NOMO-1 (cell line): ENCODE results near the gene TIMM10B.

Experiments
- DNase-seq, 2 experiments: peaks; one replicate each; lab custom pipeline; 2025; ENCODE audit not compliant: unreplicated experiment in 2 of 2; lab: John Stamatoyannopoulos, UW

TIMM10B gene

GRCh38 chr11:6469599-6469998 lies 11.7 kb upstream of the TIMM10B start:
- DNase-seq: no peak

GRCh38 chr11:6472934-6473333 lies 8.4 kb upstream of the TIMM10B start:
- DNase-seq: no peak

- peak; percentile 28 to 61 for DNase-seq
These were observed 7.6 kb upstream of the TIMM10B start, which contains the start of gene TRIM3 for GRCh38 chr11:6473451-6474412. TSS of gene TRIM3 (minus strand) at chr11:6473941. CDS start at chr11:6465695, 8,246 bp downstream.

DNA sequence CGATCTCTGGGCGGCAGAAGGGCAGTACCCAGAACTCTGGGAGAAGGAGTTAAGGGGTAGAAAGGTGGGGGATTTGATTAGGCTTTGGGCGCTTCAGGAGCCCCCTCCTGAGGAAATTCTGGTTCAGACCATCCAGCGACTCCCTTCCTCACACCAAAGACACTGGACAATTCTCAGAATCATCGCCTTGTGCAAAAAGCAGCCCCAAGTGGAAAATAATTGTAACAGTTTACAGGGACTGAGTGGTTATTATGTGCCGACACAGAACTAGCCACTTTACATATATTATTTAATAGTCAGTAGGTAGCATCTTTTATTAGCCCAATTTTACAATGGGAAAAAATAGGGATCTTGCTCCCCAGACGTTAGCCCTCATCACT lies 6.9 kb upstream of the TIMM10B start:
- no peak for DNase-seq

DNA sequence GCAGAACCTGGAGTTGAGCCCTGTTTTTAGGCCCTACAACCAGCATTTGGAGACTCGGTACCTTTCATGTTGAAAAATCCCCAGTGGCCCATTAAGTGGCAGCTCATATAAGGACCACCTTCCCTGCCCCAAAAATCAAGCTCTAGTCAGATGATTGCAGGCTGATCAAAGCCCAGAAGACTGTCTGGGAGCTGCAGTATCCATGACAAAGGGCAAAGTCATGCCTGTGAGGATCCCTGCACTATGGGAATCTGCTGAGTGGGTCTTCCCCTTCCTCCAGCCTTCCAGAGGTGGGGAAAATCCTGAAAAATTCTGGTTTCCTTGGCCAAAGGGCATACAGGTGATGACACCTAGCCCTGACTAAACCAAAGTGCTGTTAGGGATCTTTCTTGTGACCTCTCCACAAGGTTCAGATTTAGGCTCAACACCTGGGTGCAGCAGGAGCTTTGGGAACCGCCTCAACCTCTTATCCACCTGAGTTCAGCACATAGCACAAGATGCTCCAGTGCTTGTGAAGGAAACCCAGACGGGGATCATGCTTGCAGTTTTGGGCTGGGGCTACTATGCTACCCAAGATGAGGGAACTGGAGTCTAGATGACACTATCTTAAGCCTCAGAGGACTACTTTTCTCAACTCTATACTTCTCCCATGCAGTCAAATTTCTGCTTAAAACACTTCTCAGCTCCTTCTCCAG lies 6.3 kb upstream of the TIMM10B start:
- DNase-seq: no peak

GRCh38 chr11:6475936-6476335 lies 5.4 kb upstream of the TIMM10B start:
- DNase-seq: no peak

GRCh38 chr11:6476571-6476970 lies 4.7 kb upstream of the TIMM10B start:
- DNase-seq: no peak

DNA sequence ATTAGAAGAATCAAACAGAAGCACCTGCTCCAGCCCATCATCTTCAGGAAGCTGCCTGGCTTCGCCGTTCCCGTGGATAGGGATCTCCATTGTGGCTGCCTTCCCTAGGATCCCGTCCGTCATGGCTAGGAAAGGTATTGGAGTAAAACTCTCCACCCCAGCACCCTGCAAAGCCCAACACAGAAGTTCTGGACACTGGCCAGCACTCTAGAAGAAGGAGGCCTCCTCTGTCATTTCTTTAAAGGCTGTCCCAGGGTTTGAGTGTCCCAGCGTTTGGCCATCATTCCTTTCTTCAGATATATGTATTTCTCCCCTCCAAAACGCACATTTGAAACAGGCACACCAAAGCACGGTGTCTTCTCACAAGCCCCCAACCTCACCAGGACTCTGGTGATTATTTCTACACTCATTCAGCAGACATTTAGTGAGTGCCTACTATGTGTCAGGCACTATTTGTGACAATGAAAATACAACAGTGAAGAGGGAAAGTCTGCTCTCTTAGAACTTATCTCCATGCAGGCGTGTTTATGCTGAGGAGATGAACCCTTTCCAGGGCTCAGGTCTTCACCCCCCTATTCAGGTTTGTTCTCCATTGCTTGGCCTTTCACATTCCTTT lies 894 bp upstream of the TIMM10B start:
- DNase-seq: no peak

DNA sequence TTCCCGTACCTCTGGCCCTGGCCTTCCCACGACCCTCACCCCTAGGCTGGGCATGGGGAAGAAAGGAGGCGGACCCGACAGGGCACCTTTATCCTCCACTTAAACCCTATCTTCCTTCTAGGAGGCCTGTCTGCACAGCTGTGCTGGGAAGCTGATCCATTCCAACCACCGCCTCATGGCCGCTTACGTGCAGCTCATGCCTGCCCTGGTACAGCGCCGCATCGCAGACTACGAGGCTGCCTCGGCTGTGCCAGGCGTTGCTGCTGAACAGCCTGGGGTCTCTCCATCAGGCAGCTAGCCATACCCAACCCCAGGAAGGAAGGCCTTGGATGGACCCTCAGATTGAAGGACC lies 599 bp downstream of the TIMM10B start:
- DNase-seq: no peak

GRCh38 chr11:6482441-6482840 lies 1.1 kb downstream of the TIMM10B start:
- DNase-seq: no peak

DNA sequence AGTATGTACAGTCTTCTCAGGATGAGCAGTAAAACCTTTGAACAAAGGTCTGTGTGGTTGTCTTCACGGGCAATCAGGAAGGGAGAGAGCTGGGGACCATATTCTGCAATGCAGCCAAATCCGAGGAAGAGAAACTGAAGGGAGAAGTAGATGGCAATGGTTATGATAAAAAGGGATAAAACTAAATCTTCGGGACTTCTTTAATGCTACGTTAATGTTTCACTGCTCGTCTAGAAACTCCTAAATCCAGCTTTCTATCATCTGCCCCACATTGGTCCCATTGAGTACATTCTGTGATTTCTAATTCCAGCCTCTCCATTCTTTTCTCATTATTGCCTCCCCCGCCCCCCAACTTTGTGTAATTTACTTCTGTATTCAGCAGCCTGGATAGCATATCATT lies 1.7 kb downstream of the TIMM10B start:
- no peak for DNase-seq

DNA sequence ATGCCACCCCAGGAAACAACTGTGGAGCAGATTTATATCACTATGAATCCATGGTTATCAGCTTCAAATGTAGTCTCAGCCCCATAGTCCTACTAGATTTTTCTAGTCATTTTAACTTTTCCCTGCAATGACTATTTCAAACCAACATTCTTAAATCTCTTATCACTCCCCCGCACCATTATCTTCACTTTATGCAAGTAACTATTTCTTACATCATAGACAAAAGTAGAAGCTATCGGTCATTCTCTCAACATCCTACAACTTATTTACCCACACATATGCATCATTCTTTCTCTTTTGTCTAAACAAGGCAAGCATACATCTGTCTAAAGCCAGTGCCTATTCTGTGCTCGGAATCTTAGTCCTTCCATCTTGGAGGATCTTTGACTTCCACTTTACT lies 4.4 kb downstream of the TIMM10B start:
- DNase-seq: no peak

DNA sequence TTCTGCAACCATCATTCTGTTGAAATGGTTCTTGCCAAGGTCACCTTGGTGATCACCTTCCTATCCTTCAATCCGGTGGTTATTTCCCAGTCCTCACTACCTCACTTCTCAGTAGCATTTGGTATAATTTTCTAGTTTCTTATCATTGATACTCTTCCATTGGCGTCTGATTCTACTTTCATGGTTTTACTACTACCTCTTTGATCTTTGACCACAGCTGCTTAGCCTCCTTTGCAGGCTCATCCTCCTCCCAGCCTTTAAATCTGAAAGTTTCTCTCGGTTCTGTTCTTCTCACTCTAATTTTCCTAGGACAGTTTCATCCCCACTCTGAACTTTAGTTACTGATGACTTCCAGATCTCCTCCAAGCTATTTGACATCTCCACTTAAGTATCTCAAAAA lies 5.0 kb downstream of the TIMM10B start:
- no peak for DNase-seq

DNA sequence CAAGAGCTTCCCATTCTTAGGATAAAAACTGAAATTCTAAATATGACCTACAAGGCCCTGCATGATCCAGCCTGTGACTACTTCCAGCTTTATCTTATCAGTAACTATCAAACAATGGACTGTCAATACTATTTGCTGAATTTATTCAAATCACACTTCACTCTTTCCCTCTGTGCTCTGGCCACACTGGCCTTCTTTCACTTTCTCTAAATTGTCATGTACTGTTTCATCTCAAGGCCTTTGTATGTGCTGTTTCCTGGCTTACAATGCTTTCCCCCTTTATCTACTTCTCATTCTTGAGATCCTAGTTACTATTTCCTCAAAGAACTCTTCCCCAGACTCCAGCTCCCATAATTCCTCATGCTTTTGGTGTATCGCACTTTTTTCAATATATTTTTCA lies 5.6 kb downstream of the TIMM10B start:
- DNase-seq: no peak

- no peak for DNase-seq
These were observed 7.0 kb downstream of the TIMM10B start for GRCh38 chr11:6488342-6488741.

GRCh38 chr11:6488821-6489220 lies 7.5 kb downstream of the TIMM10B start:
- no peak for DNase-seq

DNA sequence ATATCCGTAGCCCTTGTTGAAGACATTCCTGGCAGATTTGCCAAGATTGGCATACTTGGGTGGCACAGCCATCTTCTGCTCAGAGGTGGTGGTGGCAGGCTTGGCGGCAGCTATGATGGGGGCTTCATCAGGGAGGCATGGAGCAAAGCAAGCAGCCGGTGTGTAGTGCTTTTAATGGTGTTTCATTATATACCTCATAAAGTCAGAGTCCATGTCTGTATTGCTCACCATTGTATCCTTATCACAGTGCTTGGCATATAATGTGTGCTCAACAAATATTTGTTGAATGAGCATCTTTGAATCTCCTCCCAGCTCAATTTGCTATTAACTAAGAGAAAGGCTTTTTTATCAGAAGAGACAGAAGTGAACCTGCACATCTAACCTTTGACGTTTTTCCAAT lies 8.0 kb downstream of the TIMM10B start:
- no peak for DNase-seq

GRCh38 chr11:6497069-6497839 lies 16.0 kb downstream of the TIMM10B start, which contains the start of gene DNHD1:
TSS of gene DNHD1 (plus strand) at chr11:6497280. CDS start at chr11:6498216, 936 bp downstream.
- no peak for DNase-seq

GRCh38 chr11:6498121-6498520 lies 16.8 kb downstream of the TIMM10B start:
- DNase-seq: no peak

- DNase-seq: no peak
These were observed 17.2 kb downstream of the TIMM10B start for GRCh38 chr11:6498544-6498943.

DNA sequence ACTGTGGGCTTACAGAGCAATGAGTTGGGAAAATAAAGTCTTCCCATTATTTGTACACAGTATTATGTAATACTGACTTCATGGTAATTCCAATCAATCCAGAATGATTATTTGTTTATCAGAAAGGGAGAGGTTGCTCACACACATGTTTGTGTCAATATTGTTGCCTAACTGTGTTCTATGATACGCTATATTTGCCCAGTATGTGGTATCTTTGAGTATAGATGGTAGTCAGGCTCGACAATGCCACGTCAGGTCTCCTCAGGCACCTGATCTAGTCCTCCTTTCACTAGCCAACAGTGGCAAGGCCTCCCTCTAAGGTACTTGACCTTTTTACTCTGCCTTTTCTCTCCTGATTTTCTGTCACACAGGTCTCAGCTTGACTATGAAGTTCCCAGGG lies 21.1 kb downstream of the TIMM10B start:
- DNase-seq: no peak
